H1 (cell line): ENCODE data around the gene CHMP5.

Experiments used
- EZH2 ChIP-seq: fragments of 200-600 bp; sonication (generic); IDR thresholded peaks from 2 replicates; pipeline ENCODE4 v1.7.1; 2012; ENCODE audit warnings: low read depth, mild to moderate bottlenecking, moderate library complexity, low read length, inconsistent platforms; ENCODE audit not compliant: severe bottlenecking
- POLR2A ChIP-seq, 2 experiments: IDR thresholded peaks; 1 replicate in 1 of 2; 2 replicates in 1 of 2; pipeline ENCODE4 v1.6.1; 2011; ENCODE audit warnings: low read depth in 2 of 2, low read length in 2 of 2, mild to moderate bottlenecking in 2 of 2; ENCODE audit errors: control extremely low read depth in 1 of 2
- SAP30 ChIP-seq: fragments of 300-600 bp; sonication (generic); IDR thresholded peaks from 2 replicates; pipeline ENCODE4 v1.7.1; 2012; ENCODE audit warnings: low read length, moderate library complexity, mild to moderate bottlenecking, inconsistent platforms; ENCODE audit not compliant: insufficient read depth, insufficient replicate concordance
- SP1 ChIP-seq: IDR thresholded peaks from 2 replicates; pipeline ENCODE4 v1.6.1; 2011; ENCODE audit warnings: low read depth, low read length
- TCF12 ChIP-seq: IDR thresholded peaks from 2 replicates; pipeline ENCODE4 v1.6.1; 2011; ENCODE audit warnings: low read depth, mild to moderate bottlenecking, low read length
- TF ChIP-seq, protein P1 (sequence below): IDR thresholded peaks from 2 replicates; pipeline ENCODE4 v1.6.1; 2011; ENCODE audit warnings: low read length, improper control_type of control experiment
- TF ChIP-seq, protein P2 (sequence below), 3 experiments: IDR thresholded peaks; 1 replicate in 2 of 3; 2 replicates in 1 of 3; pipeline versions ENCODE4 v1.5.1 to v1.6.1; 2011; ENCODE audit warnings: low read length in 3 of 3, mild to moderate bottlenecking in 3 of 3, inconsistent platforms in 2 of 3, low read depth in 1 of 3, moderate library complexity in 1 of 3; ENCODE audit not compliant: insufficient read depth in 1 of 3; ENCODE audit errors: control extremely low read depth in 1 of 3

DNA sequence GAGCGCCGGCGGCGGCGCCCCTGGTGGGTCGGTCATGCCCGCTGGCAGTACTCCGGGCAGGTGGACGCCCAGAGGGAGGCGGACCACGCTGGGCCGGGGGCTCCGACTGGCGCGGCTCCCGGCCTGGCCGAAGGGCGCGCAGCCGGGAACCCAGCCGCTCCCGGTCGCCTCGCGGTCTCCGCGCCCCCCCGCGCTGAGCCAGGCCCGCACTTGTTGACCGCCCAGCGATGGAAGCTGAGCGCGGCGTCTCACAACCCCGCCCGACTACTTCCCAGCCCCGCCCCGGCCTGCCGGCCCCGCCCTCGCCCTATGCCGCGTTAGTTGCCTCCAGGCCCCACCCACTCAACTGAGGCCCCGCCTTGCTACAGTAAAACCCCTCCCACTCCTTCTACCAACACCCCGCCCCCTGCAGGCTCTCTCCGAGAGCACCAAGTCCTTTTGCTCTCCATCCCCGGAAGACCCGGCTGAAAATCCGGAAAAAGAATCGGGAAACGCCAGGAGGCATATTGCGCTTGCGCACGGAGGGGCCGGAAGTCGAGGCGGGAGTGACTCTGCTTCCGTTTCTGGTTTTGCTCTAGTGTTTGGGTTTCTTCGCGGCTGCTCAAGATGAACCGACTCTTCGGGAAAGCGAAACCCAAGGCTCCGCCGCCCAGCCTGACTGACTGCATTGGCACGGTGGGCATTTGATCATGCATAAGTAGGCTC is at the start of gene CHMP5, which contains the start of gene BAG1:
- TF ChIP-seq, protein P1, sequence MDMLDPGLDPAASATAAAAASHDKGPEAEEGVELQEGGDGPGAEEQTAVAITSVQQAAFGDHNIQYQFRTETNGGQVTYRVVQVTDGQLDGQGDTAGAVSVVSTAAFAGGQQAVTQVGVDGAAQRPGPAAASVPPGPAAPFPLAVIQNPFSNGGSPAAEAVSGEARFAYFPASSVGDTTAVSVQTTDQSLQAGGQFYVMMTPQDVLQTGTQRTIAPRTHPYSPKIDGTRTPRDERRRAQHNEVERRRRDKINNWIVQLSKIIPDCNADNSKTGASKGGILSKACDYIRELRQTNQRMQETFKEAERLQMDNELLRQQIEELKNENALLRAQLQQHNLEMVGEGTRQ, result no peak
- TF ChIP-seq EZH2 (no peak), TCF12 (no peak), POLR2A (IDR thresholded peaks at IDR 0.05; ENCODE audit: control extremely low read depth in 1 of 2, low read depth in 2 of 2, low read length in 2 of 2) (peak in 1 of 2 experiments; percentile 66; a peak in 1 of 3 replicates), SP1 (peak; percentile 94), SAP30 (no peak)
- TF ChIP-seq, protein P2, sequence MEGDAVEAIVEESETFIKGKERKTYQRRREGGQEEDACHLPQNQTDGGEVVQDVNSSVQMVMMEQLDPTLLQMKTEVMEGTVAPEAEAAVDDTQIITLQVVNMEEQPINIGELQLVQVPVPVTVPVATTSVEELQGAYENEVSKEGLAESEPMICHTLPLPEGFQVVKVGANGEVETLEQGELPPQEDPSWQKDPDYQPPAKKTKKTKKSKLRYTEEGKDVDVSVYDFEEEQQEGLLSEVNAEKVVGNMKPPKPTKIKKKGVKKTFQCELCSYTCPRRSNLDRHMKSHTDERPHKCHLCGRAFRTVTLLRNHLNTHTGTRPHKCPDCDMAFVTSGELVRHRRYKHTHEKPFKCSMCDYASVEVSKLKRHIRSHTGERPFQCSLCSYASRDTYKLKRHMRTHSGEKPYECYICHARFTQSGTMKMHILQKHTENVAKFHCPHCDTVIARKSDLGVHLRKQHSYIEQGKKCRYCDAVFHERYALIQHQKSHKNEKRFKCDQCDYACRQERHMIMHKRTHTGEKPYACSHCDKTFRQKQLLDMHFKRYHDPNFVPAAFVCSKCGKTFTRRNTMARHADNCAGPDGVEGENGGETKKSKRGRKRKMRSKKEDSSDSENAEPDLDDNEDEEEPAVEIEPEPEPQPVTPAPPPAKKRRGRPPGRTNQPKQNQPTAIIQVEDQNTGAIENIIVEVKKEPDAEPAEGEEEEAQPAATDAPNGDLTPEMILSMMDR (IDR thresholded peaks at IDR 0.05; ENCODE audit: control extremely low read depth in 1 of 3, insufficient read depth in 1 of 3, low read depth in 1 of 3, low read length in 3 of 3), result peak; percentile 8 to 33 (median 23); a peak in 2 of 4 replicates
